Caki2 (cell line): ENCODE data around the gene GLRX. TPM values are rescaled to one million over a fixed set of nuclear protein-coding genes. Genes with fewer than 3 reads are reported as not detected.
"Not testable (repeated sequence)": the region's sequence is repeated elsewhere in the genome, so short reads cannot be mapped to it uniquely, and the experiment has no call there.

Source experiments
- DNase-seq: peaks from one replicate; pipeline ENCODE4 v3.0.0-alpha.2; 2015; ENCODE audit warnings: low read depth
- in situ Hi-C: cut with HindIII; loops from 2 replicates; pipeline ENCODE4 v1.10.0; 2016; ENCODE audit warnings: low sequenced_read_pairs, low pct_unique_long_range_greater_than_20kb, mixed read lengths
- total RNA-seq: library from RNA; depleted of rRNA; stranded (reverse); fragments of >200 nt; shearing (Covaris generic); gene quantifications from 2 replicates; pipeline ENCODE4 v1.2.3, GENCODE V29; 2014; ENCODE audit warnings: low replicate concordance

Gene GLRX
- total RNA-seq, 1 experiment from 2014 or later: 30.2 TPM

- DNase-seq: no peak
- in situ Hi-C loops: no loop called here
Measured at GRCh38 chr5:95857185-95857945, 34.8 kb upstream of the GLRX start.

- DNase-seq: no peak
- in situ Hi-C loops: no loop called here
Measured at GRCh38 chr5:95856501-95856981, 34.0 kb upstream of the GLRX start.

- in situ Hi-C loops: no loop called here
- DNase-seq: no peak
Measured at GRCh38 chr5:95853490-95853889, 31.0 kb upstream of the GLRX start.

- in situ Hi-C loops: no loop called here
- DNase-seq: no peak
Measured at GRCh38 chr5:95852567-95852966, 30.0 kb upstream of the GLRX start.

GRCh38 chr5:95851141-95851540 lies 28.6 kb upstream of the GLRX start:
- in situ Hi-C loops, DNase-seq: not testable (repeated sequence)

GRCh38 chr5:95850391-95850894 lies 27.9 kb upstream of the GLRX start:
- DNase-seq: no peak
- in situ Hi-C loops: no loop called here

- DNase-seq: no peak
- in situ Hi-C loops: no loop called here
Measured at GRCh38 chr5:95848701-95849100, 26.2 kb upstream of the GLRX start.

GRCh38 chr5:95847261-95847592 lies 24.7 kb upstream of the GLRX start:
- no peak for DNase-seq
- in situ Hi-C loops: no loop called here

GRCh38 chr5:95846554-95847260 lies 24.2 kb upstream of the GLRX start:
- peak; percentile 39 for DNase-seq
- in situ Hi-C loops: no loop called here

- DNase-seq: no peak
- in situ Hi-C loops: no loop called here
Measured at GRCh38 chr5:95845391-95845790, 22.9 kb upstream of the GLRX start.

- no peak for DNase-seq
- in situ Hi-C loops: no loop called here
Measured at GRCh38 chr5:95843733-95844223, 21.3 kb upstream of the GLRX start.

GRCh38 chr5:95842854-95843544 lies 20.5 kb upstream of the GLRX start:
- DNase-seq: peak; percentile 53

GRCh38 chr5:95841914-95842812 lies 19.6 kb upstream of the GLRX start:
- peak; percentile 29 for DNase-seq
- in situ Hi-C loops: no loop called here

More at GRCh38 chr5:95842854-95843544, 20.5 kb upstream of the GLRX start:
- in situ Hi-C loops: no loop called here

GRCh38 chr5:95840956-95841705 lies 18.6 kb upstream of the GLRX start:
- no peak for DNase-seq
- in situ Hi-C loops: no loop called here

- in situ Hi-C loops: no loop called here
- DNase-seq: no peak
Measured at GRCh38 chr5:95839658-95840057, 17.1 kb upstream of the GLRX start.

- in situ Hi-C loops: no loop called here
- no peak for DNase-seq
Measured at GRCh38 chr5:95838556-95838955, 16.0 kb upstream of the GLRX start.

- DNase-seq: no peak
- in situ Hi-C loops: no loop called here
Measured at GRCh38 chr5:95838001-95838520, 15.5 kb upstream of the GLRX start.
